KMS-11 (cell line): ENCODE results near the gene TYRP1.

Experiments
- H2AFZ ChIP-seq: fragments of 200-600 bp; sonication (generic); 2 replicates; pipeline ENCODE4 v1.6.1; 2016; ENCODE audit warnings: antibody characterized with exemption, mixed run types, low read depth
- H3K27ac ChIP-seq: fragments of 200-600 bp; sonication (generic); 2 replicates; pipeline ENCODE4 v1.6.1; 2016; ENCODE audit warnings: mild to moderate bottlenecking, mixed run types
- H3K27me3 ChIP-seq: fragments of 200-600 bp; sonication (generic); 2 replicates; pipeline ENCODE4 v1.6.1; 2017; ENCODE audit warnings: mild to moderate bottlenecking, low read depth, mixed run types, moderate library complexity; ENCODE audit not compliant: insufficient read depth
- H3K36me3 ChIP-seq: fragments of 200-600 bp; sonication (generic); 2 replicates; pipeline ENCODE4 v1.6.1; 2017; ENCODE audit warnings: mild to moderate bottlenecking, mixed run types; ENCODE audit not compliant: insufficient read depth
- H3K4me1 ChIP-seq: fragments of 200-600 bp; sonication (generic); 2 replicates; pipeline ENCODE4 v1.6.1; 2016; ENCODE audit warnings: mild to moderate bottlenecking, low read depth, mixed run types; ENCODE audit not compliant: poor library complexity, severe bottlenecking
- H3K4me2 ChIP-seq: fragments of 200-600 bp; sonication (generic); 2 replicates; pipeline ENCODE4 v1.7.0; 2016; ENCODE audit warnings: mild to moderate bottlenecking, mixed run types
- H3K4me3 ChIP-seq: fragments of 200-600 bp; sonication (generic); IDR thresholded peaks from 2 replicates; pipeline ENCODE4 v1.6.1; 2017; ENCODE audit warnings: low read depth, low read length, mixed read lengths; ENCODE audit not compliant: insufficient read depth
- H3K79me2 ChIP-seq: fragments of 200-600 bp; sonication (generic); 2 replicates; pipeline ENCODE4 v1.6.1; 2016; ENCODE audit warnings: low read depth, mixed run types; ENCODE audit not compliant: insufficient read depth
- H3K9ac ChIP-seq: fragments of 200-600 bp; sonication (generic); 2 replicates; pipeline ENCODE4 v1.6.1; 2016; ENCODE audit warnings: mild to moderate bottlenecking, mixed run types
- H4K20me1 ChIP-seq: fragments of 200-600 bp; sonication (generic); 2 replicates; pipeline ENCODE4 v1.6.1; 2016; ENCODE audit warnings: mild to moderate bottlenecking, mixed run types; ENCODE audit not compliant: insufficient read depth
- TF ChIP-seq, protein P1 (sequence below): fragments of 200-600 bp; sonication (generic); conservative IDR thresholded peaks from 2 replicates; pipeline ENCODE4 v1.6.1; 2017; ENCODE audit warnings: low read depth, mild to moderate bottlenecking, antibody characterized with exemption, low read length, moderate library complexity, mixed read lengths

TYRP1 gene

DNA sequence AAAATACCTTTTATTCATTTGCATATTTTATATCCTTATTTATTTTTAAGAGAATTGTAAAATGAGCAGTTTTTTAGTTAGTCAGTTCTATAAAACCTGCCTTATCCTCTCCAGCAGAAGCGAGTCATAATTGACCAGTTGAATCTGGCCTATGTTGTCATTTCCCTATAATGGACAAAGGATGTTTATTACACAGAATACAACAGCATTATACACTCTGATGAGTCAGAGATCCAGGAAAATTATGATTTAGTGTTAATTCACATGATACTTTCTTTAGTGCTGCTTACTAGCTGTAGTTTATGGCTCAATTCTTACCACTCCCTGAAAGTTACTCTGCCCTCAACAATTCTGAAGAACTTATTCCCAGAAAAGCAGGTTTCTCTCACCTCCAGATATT lies 54.8 kb downstream of the TYRP1 start:
- no peak overlapping the region for H3K9ac ChIP-seq
- H4K20me1 ChIP-seq, result no peaks in the 10 kb centered on the region
- no peaks in the 10 kb centered on the region for H3K27me3 ChIP-seq
- H3K4me2 ChIP-seq, result no peak overlapping the region
- no peaks in the 10 kb centered on the region for H3K36me3 ChIP-seq
- no peaks in the 10 kb centered on the region for H3K4me1 ChIP-seq
- H3K79me2 ChIP-seq, result no peaks in the 10 kb centered on the region
- H2AFZ ChIP-seq, result no peak overlapping the region
- no peak overlapping the region for H3K27ac ChIP-seq
- H3K4me3 ChIP-seq, result no peak overlapping the region
- TF ChIP-seq, protein P1, sequence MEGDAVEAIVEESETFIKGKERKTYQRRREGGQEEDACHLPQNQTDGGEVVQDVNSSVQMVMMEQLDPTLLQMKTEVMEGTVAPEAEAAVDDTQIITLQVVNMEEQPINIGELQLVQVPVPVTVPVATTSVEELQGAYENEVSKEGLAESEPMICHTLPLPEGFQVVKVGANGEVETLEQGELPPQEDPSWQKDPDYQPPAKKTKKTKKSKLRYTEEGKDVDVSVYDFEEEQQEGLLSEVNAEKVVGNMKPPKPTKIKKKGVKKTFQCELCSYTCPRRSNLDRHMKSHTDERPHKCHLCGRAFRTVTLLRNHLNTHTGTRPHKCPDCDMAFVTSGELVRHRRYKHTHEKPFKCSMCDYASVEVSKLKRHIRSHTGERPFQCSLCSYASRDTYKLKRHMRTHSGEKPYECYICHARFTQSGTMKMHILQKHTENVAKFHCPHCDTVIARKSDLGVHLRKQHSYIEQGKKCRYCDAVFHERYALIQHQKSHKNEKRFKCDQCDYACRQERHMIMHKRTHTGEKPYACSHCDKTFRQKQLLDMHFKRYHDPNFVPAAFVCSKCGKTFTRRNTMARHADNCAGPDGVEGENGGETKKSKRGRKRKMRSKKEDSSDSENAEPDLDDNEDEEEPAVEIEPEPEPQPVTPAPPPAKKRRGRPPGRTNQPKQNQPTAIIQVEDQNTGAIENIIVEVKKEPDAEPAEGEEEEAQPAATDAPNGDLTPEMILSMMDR, result no peak

DNA sequence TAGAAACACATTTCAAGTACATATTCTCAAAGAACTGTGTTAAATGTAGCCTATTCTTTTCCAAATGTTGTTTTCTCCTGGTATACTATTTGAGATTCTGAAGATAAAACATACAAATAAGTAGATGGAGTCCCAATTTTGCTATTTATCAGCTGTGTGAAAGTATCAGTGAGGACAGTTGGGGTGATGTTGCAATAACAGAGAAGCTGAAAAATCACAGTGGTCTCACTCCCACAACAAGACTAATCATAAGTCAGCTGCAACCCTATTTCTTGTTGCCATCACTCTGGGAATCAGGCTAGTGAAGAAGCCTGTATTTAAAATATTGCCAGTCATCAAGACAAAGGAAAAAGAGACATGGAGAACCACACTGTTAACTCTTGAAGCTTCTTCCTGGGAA lies 55.8 kb downstream of the TYRP1 start:
- Histone ChIP-seq H3K79me2 (no peaks in the 10 kb centered on the region), H3K27me3 (no peaks in the 10 kb centered on the region), H4K20me1 (no peaks in the 10 kb centered on the region), H2AFZ (no peak overlapping the region), H3K4me3 (no peak overlapping the region), H3K27ac (no peak overlapping the region), H3K9ac (no peak overlapping the region), H3K4me2 (no peak overlapping the region), H3K4me1 (no peaks in the 10 kb centered on the region), H3K36me3 (no peaks in the 10 kb centered on the region)
- TF ChIP-seq, protein P1, result no peak

DNA sequence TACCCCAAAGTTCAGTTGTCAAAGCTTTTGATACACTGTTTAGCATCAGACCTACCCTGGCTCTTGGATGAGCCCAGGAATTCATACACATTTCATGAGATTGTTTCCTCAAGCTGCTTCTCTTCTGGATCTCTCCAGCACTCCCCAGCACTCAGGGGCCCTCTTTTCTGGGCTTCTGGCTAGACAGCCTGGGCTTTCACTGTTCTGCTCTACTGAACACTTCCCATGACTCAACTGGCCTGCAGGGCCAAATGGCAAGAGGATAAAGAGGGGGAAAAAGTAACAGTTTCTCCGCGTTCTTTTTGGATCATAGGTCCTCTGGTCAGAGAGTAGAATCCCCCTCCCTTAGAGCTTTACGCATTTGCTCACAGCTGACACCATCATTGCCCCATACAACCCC lies 60.7 kb downstream of the TYRP1 start:
- Histone ChIP-seq H3K27ac (no peak overlapping the region), H2AFZ (no peak overlapping the region), H3K4me1 (no peaks in the 10 kb centered on the region)

DNA sequence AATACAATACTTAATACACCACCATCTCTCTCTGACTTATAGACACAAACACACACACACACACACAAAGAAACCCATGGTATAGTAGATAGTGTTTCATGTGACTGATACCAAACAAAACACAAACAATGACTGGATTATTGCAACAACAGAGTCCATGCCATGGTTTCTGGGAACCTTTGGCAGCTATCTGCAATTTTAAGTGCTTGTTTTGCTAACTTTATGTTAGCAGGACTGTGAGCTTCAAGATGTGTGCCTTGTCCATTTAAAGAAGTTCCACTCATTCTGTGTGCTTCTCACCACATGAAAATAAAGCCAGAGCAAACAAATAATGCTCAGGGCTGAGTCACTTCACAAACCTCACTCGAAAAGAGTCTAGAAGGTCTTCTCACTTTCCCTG lies 66.6 kb downstream of the TYRP1 start:
- Histone ChIP-seq H3K27me3 (no peaks in the 10 kb centered on the region), H3K27ac (no peak overlapping the region), H3K79me2 (no peaks in the 10 kb centered on the region), H3K4me3 (no peak overlapping the region), H3K9ac (no peak overlapping the region), H3K36me3 (no peaks in the 10 kb centered on the region), H3K4me2 (no peak overlapping the region), H2AFZ (no peak overlapping the region), H4K20me1 (no peaks in the 10 kb centered on the region), H3K4me1 (no peaks in the 10 kb centered on the region)
- TF ChIP-seq, protein P1, result no peak

More for the DNA sequence above, 60.7 kb downstream of the TYRP1 start:
- Histone ChIP-seq H3K4me2 (no peak overlapping the region), H3K27me3 (no peaks in the 10 kb centered on the region), H3K79me2 (no peaks in the 10 kb centered on the region), H4K20me1 (no peaks in the 10 kb centered on the region), H3K9ac (no peak overlapping the region), H3K36me3 (no peaks in the 10 kb centered on the region), H3K4me3 (no peak overlapping the region)
- TF ChIP-seq, protein P1, result no peak
